Measurements from ENCODE around the gene PTEN.
A peak's percentile ranks its signal among the peaks of the same experiment; 100 is the strongest.

Gene PTEN

DNA sequence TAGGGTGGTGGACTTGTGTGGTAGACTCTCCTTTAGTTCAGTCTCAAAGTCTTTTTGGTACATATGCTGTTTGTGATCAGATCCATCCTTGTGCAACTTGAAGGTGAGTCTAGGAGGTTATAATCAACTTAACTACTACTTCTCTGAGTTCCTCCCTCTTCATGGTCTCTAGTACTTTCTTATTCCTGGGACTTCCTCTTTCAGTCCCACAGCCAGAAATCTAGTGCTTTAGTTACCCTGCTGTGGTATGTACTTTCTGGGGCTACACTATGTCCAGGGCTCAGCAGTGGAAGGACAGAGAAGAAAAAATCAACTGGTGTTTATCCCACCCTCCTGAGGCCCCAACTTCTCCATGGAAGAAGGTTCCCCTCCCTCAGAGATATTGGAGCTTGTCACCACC, 26.0 kb upstream of the PTEN start:
- Histone ChIP-seq H3K27ac (ENCODE audit: extremely low read depth, low read depth, low read length) (no peak overlapping the region), H3K9me3 (ENCODE audit: control insufficient read depth, insufficient read depth, low read depth, low read length) (no peaks in the 10 kb centered on the region), H3K4me3 (ENCODE audit: low read depth, low read length) (no peak overlapping the region), H3K36me3 (ENCODE audit: control insufficient read depth in 2 of 2, insufficient read depth in 1 of 2, low read length in 2 of 2) (no peaks in the 10 kb centered on the region), H3K4me1 (ENCODE audit: control insufficient read depth, insufficient read depth, low read length) (no peaks in the 10 kb centered on the region)
- CTCF ChIA-PET: interaction anchor here (1.5 kb wide), 1 partner anchor 13 kb away, joined by 5 read pairs; no protein-coding TSS in a partner anchor
- POLR2A ChIA-PET: no interaction called here
- TF ChIP-seq ZNF626 (tag by site-specific recombination; IDR thresholded peaks at IDR 0.05) (no peak), ZSCAN18 (tag by site-specific recombination; IDR thresholded peaks at IDR 0.05) (no peak)

GRCh38 chr10:87838650-87839049, 24.8 kb upstream of the PTEN start:
- Histone ChIP-seq H3K36me3 (ENCODE audit: control insufficient read depth in 2 of 2, insufficient read depth in 1 of 2, low read length in 2 of 2) (no peaks in the 10 kb centered on the region), H3K9me3 (ENCODE audit: control insufficient read depth, insufficient read depth, low read depth, low read length) (no peaks in the 10 kb centered on the region), H3K4me3 (ENCODE audit: low read depth, low read length) (no peak overlapping the region), H3K27ac (ENCODE audit: extremely low read depth, low read depth, low read length) (no peak overlapping the region), H3K4me1 (ENCODE audit: control insufficient read depth, insufficient read depth, low read length) (no peaks in the 10 kb centered on the region)
- CTCF ChIA-PET: interaction anchor here (0.7 to 1.5 kb wide), 2 partner anchors 10 to 12 kb away, joined by 3 to 5 read pairs; no protein-coding TSS in a partner anchor
- TF ChIP-seq KLF7 (tag by site-specific recombination; IDR thresholded peaks at IDR 0.05; ENCODE audit: borderline replicate concordance) (no peak), ZNF692 (tag by site-specific recombination; IDR thresholded peaks at IDR 0.05) (0 out of 2 replicates have a peak, but pooled peaks have one; percentile 16), ZNF433 (tag by site-specific recombination; IDR thresholded peaks at IDR 0.05; ENCODE audit: low read depth) (no peak), ZNF629 (tag by site-specific recombination; IDR thresholded peaks at IDR 0.05) (peak; percentile 62; the same call in 1 of the 2 replicates), ZNF660 (tag by site-specific recombination; IDR thresholded peaks at IDR 0.05) (0 out of 2 replicates have a peak, but pooled peaks have one; percentile 43), ATF2 (tag by site-specific recombination; IDR thresholded peaks at IDR 0.05; ENCODE audit: low read depth) (0 out of 2 replicates have a peak, but pooled peaks have one; percentile 15)
- POLR2A ChIA-PET: interaction anchor here (0.7 kb wide), 1 partner anchor 176 kb away, joined by 3 read pairs; no protein-coding TSS in a partner anchor

DNA sequence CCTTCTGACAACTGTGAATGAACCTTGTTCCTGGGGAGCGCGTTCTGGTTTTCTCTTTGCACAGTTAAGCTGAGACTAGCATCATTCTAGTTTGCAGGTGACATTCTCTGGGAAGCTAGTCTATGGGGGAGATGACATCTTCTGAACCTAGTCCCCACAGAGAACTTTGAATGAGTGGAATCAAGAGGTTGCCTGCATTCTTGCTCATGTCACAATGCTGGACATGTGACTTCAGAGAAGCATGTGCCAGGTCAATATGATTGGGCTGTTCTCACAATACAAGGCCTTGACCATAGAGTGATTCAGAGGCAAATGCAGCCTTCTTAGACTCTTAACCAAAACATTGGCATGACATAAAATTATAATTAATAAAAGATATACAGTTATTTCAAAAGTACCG, 22.2 kb upstream of the PTEN start:
- Histone ChIP-seq H3K4me3 (ENCODE audit: low read depth, low read length) (no peak overlapping the region), H3K36me3 (ENCODE audit: control insufficient read depth in 2 of 2, insufficient read depth in 1 of 2, low read length in 2 of 2) (no peaks in the 10 kb centered on the region), H3K9me3 (ENCODE audit: control insufficient read depth, insufficient read depth, low read depth, low read length) (no peaks in the 10 kb centered on the region), H3K27ac (ENCODE audit: extremely low read depth, low read depth, low read length) (no peak overlapping the region), H3K4me1 (ENCODE audit: control insufficient read depth, insufficient read depth, low read length) (peaks cover 6% of the 10 kb centered on the region)
- TF ChIP-seq ZNF202 (tag by site-specific recombination; IDR thresholded peaks at IDR 0.05; ENCODE audit: borderline replicate concordance): no peak
- TF ChIP-seq ZBTB7A (tag by site-specific recombination; IDR thresholded peaks at IDR 0.05; ENCODE audit: low read depth): no peak
- TF ChIP-seq ZNF501 (tag by site-specific recombination; IDR thresholded peaks at IDR 0.05): no peak
- TF ChIP-seq, protein P1, sequence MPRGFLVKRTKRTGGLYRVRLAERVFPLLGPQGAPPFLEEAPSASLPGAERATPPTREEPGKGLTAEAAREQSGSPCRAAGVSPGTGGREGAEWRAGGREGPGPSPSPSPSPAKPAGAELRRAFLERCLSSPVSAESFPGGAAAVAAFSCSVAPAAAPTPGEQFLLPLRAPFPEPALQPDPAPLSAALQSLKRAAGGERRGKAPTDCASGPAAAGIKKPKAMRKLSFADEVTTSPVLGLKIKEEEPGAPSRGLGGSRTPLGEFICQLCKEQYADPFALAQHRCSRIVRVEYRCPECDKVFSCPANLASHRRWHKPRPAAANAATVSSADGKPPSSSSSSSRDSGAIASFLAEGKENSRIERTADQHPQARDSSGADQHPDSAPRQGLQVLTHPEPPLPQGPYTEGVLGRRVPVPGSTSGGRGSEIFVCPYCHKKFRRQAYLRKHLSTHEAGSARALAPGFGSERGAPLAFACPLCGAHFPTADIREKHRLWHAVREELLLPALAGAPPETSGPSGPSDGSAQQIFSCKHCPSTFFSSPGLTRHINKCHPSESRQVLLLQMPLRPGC (tag by site-specific recombination; IDR thresholded peaks at IDR 0.05): no peak
- no peak for TF ChIP-seq ZBTB6 (tag by site-specific recombination; IDR thresholded peaks at IDR 0.05)
- TF ChIP-seq OVOL3 (tag by site-specific recombination; IDR thresholded peaks at IDR 0.05): no peak
- ChIA-PET CTCF (interaction anchor here (0.7 to 1.3 kb wide), 3 partner anchors 9 to 22 kb away, joined by 3 to 4 read pairs (median 3); no protein-coding TSS in a partner anchor), POLR2A (no interaction called here)

Measured in HEK293 (cell line).